Endothelial cell of umbilical vein (primary cell): ENCODE data around the gene POLR2H. TPM values are rescaled to one million over a fixed set of nuclear protein-coding genes. Genes with fewer than 3 reads are reported as not detected.

Source experiments
- BruUV-seq: library from RNA; stranded (reverse); fragments of 400-500 nt; replicated peaks from 2 replicates; lab custom pipeline; 2021; lab: Mats Ljungman, UMichigan
- CTCF ChIA-PET: fragments of 300-600, 350-600 bp; sonication (Branson Sonifier 250); formaldehyde crosslinking; loops from one replicate; lab custom pipeline; 2021; ENCODE audit warnings: antibody characterized with exemption, inconsistent platforms; lab: Charles Lee
- POLR2A ChIA-PET: fragments of 300-600, 350-600 bp; sonication (Branson Sonifier 250); formaldehyde crosslinking; loops from one replicate; lab custom pipeline; 2021; ENCODE audit warnings: antibody characterized with exemption, inconsistent platforms; lab: Charles Lee
- DNase-seq: peaks from one replicate; pipeline ENCODE4 v3.0.0-alpha.2; 2011; ENCODE audit warnings: low read depth, low spot score
- FAIRE-seq: peaks from 2 replicates; lab custom pipeline; 2011; peaks lifted over from hg19 to GRCh38; lab: Jason Lieb, UNC
- H2AFZ ChIP-seq: 2 replicates; pipeline ENCODE4 v1.6.0; 2012; ENCODE audit warnings: low read depth, low read length, control low read depth, inconsistent platforms
- H3K27ac ChIP-seq: 2 replicates; pipeline ENCODE4 v1.5.1; 2011; ENCODE audit warnings: low read depth, mild to moderate bottlenecking, control low read depth, low read length, moderate library complexity; ENCODE audit not compliant: insufficient read depth
- H3K27me3 ChIP-seq, 2 experiments: 2 replicates each; pipeline versions ENCODE4 v1.6.0 to v1.6.1; 2011; ENCODE audit warnings: low read length in 2 of 2, mixed read lengths in 1 of 2; ENCODE audit not compliant: control insufficient read depth in 2 of 2, insufficient read depth in 2 of 2
- H3K36me3 ChIP-seq, 2 experiments: 2 replicates in 1 of 2; 3 replicates in 1 of 2; pipeline ENCODE4 v1.5.1; 2011; ENCODE audit warnings: low read length in 2 of 2, mild to moderate bottlenecking in 1 of 2, moderate library complexity in 1 of 2; ENCODE audit not compliant: control insufficient read depth in 2 of 2, insufficient read depth in 2 of 2; ENCODE audit errors: extremely low read depth in 1 of 2
- H3K4me1 ChIP-seq: 3 replicates; pipeline ENCODE4 v1.5.1; 2011; ENCODE audit warnings: mild to moderate bottlenecking, low read length; ENCODE audit not compliant: control insufficient read depth, insufficient read depth; ENCODE audit errors: extremely low read depth
- H3K4me2 ChIP-seq: 2 replicates; pipeline ENCODE4 v1.6.1; 2011; ENCODE audit warnings: low read length, control low read depth, mixed read lengths; ENCODE audit not compliant: insufficient read depth
- H3K4me3 ChIP-seq, 3 experiments: fragments of 200-600 bp in 1 of 3; sonication (generic), shearing (Covaris generic) in 1 of 3; replicated peaks in 1 of 3; 2 replicates each; pipeline ENCODE4 v1.5.1; 2011 to 2016; ENCODE audit warnings: control low read depth in 3 of 3, low read length in 3 of 3, mild to moderate bottlenecking in 2 of 3, inconsistent platforms in 1 of 3, low read depth in 1 of 3, moderate library complexity in 1 of 3; ENCODE audit not compliant: insufficient read depth in 1 of 3
- H3K79me2 ChIP-seq: 2 replicates; pipeline ENCODE4 v1.6.0; 2012; ENCODE audit warnings: low read length, inconsistent platforms; ENCODE audit not compliant: control insufficient read depth, insufficient read depth
- H3K9ac ChIP-seq: replicated peaks from 2 replicates; pipeline ENCODE3; 2011; ENCODE audit warnings: low read length, control low read depth; ENCODE audit not compliant: insufficient read depth; ENCODE audit errors: extremely low read depth
- H3K9me1 ChIP-seq: replicated peaks from 3 replicates; pipeline ENCODE4 v1.6.0; 2011; ENCODE audit warnings: mild to moderate bottlenecking, low read length; ENCODE audit not compliant: control insufficient read depth, insufficient read depth; ENCODE audit errors: extremely low read depth
- H3K9me3 ChIP-seq: replicated peaks from 2 replicates; pipeline ENCODE4 v1.5.1; 2012; ENCODE audit warnings: low read length, inconsistent platforms; ENCODE audit not compliant: control insufficient read depth, insufficient read depth
- H4K20me1 ChIP-seq: replicated peaks from 2 replicates; pipeline ENCODE3; 2011; ENCODE audit warnings: mild to moderate bottlenecking, low read length; ENCODE audit not compliant: control insufficient read depth, insufficient read depth; ENCODE audit errors: extremely low read depth
- EZH2 ChIP-seq: IDR thresholded peaks from 2 replicates; pipeline ENCODE4 v1.6.1; 2012; ENCODE audit warnings: borderline replicate concordance, low read depth, mild to moderate bottlenecking, moderate library complexity, low read length, inconsistent platforms; ENCODE audit not compliant: severe bottlenecking
- FOS ChIP-seq: IDR thresholded peaks from 2 replicates; pipeline ENCODE4 v1.6.1; 2011; ENCODE audit warnings: mild to moderate bottlenecking, low read length, moderate library complexity, borderline replicate concordance; ENCODE audit not compliant: insufficient read depth
- GATA2 ChIP-seq: IDR thresholded peaks from 2 replicates; pipeline ENCODE4 v1.7.0; 2011; ENCODE audit warnings: low read depth, mild to moderate bottlenecking, moderate library complexity, mixed read lengths, low read length; ENCODE audit not compliant: insufficient read length, insufficient read depth
- JUN ChIP-seq: IDR thresholded peaks from 2 replicates; pipeline ENCODE4 v1.6.1; 2011; ENCODE audit warnings: borderline replicate concordance, low read depth; ENCODE audit not compliant: insufficient read length, insufficient read depth
- MAX ChIP-seq: IDR thresholded peaks from 2 replicates; pipeline ENCODE4 v1.6.1; 2011; ENCODE audit not compliant: insufficient read depth, insufficient read length
- MYC ChIP-seq: IDR thresholded peaks from one replicate; pipeline ENCODE4 v1.6.1; 2011; ENCODE audit warnings: mild to moderate bottlenecking, low read depth, low read length
- POLR2A ChIP-seq: IDR thresholded peaks from 2 replicates; pipeline ENCODE4 v1.6.1; 2012; ENCODE audit warnings: low read depth, mild to moderate bottlenecking, control low read depth, low read length
- POLR2AphosphoS5 ChIP-seq: IDR thresholded peaks from 2 replicates; pipeline ENCODE4 v1.6.1; 2012; ENCODE audit warnings: low read depth, mild to moderate bottlenecking, control low read depth, low read length, moderate library complexity; ENCODE audit not compliant: insufficient read depth
- dilution Hi-C: fragments of 300-500 bp; cut with MboI; formaldehyde crosslinking; loops from one replicate; pipeline ENCODE4 v1.15.0; 2019; ENCODE audit warnings: low sequenced_read_pairs; ENCODE audit not compliant: extremely low pct_ligation_motif_present
- intact Hi-C: fragments of 100-400 bp; cut with micrococcal nuclease; formaldehyde crosslinking; loops from one replicate; pipeline ENCODE4 v1.10.0; 2022
- polyA plus RNA-seq, 4 experiments: library from polyadenylated mRNA; depleted of rRNA in 3 of 4; stranded (reverse) in 3 of 4; unstranded in 1 of 4; fragments of >200 nt; gene quantifications; 2 replicates each; pipeline versions ENCODE4 v1.2.1 to v1.2.3, GENCODE V29; 2011 to 2012; ENCODE audit warnings: missing spikeins in 1 of 4
- total RNA-seq: library from RNA; stranded (reverse); gene quantifications from 2 replicates; pipeline ENCODE4 v1.2.3, GENCODE V29; 2021
- TF ChIP-seq, protein P1 (sequence below), 2 donors: IDR thresholded peaks; 1 replicate in 1 of 2; 2 replicates in 1 of 2; pipeline ENCODE4 v1.5.1; 2011; ENCODE audit warnings: low read length in 2 of 2, mild to moderate bottlenecking in 2 of 2, moderate library complexity in 2 of 2, control low read depth in 1 of 2, inconsistent platforms in 1 of 2, low read depth in 1 of 2; ENCODE audit not compliant: insufficient read depth in 1 of 2; ENCODE audit errors: extremely low read depth in 1 of 2

The POLR2H gene
- total and polyA plus RNA-seq, 2 donors (not counting 3 experiments of a cell fraction or from before 2014, with no cell fraction given) = 89.0 to 276 TPM

- H4K20me1 ChIP-seq = no peaks in the 10 kb centered on the region
- no peaks in the 10 kb centered on the region for H3K79me2 ChIP-seq
- no peak overlapping the region for H2AFZ ChIP-seq
- POLR2A ChIA-PET = no interaction called here
- H3K9ac ChIP-seq = no peak overlapping the region
- FAIRE-seq (no peak), DNase-seq (no peak)
- CTCF ChIA-PET = interaction anchor here (1.0 to 1.4 kb wide), 2 partner anchors 9 to 24 kb away, joined by 3 to 5 read pairs; no protein-coding TSS in a partner anchor
- peaks cover 6 to 22% of the 10 kb centered on the region in 2 experiments for H3K36me3 ChIP-seq
- intact Hi-C loops (no loop called here), dilution Hi-C loops (no loop called here)
- H3K9me1 ChIP-seq = no peaks in the 10 kb centered on the region
- TF ChIP-seq FOS = no peak
- no peaks in the 10 kb centered on the region for H3K9me3 ChIP-seq
- no peak overlapping the region for H3K27ac ChIP-seq
- no peaks in the 10 kb centered on the region for H3K4me1 ChIP-seq
- no peaks in the 10 kb centered on the region for H3K27me3 ChIP-seq
- H3K4me2 ChIP-seq = no peak overlapping the region
- BruUV-seq = no TSS peak
- no peak overlapping the region for H3K4me3 ChIP-seq
These were observed 14.0 kb upstream of the POLR2H start for GRCh38 chr3:184347321-184348056.

GRCh38 chr3:184348057-184348382 lies 13.5 kb upstream of the POLR2H start:
- H3K27ac ChIP-seq = no peak overlapping the region
- H2AFZ ChIP-seq = no peak overlapping the region
- H3K9me1 ChIP-seq = no peaks in the 10 kb centered on the region
- no peaks in the 10 kb centered on the region for H3K27me3 ChIP-seq
- TF ChIP-seq JUN (no peak), EZH2 (no peak), POLR2AphosphoS5 (no peak), MAX (no peak), POLR2A (no peak), GATA2 (no peak), FOS (no peak), MYC (no peak)
- TF ChIP-seq, protein P1, sequence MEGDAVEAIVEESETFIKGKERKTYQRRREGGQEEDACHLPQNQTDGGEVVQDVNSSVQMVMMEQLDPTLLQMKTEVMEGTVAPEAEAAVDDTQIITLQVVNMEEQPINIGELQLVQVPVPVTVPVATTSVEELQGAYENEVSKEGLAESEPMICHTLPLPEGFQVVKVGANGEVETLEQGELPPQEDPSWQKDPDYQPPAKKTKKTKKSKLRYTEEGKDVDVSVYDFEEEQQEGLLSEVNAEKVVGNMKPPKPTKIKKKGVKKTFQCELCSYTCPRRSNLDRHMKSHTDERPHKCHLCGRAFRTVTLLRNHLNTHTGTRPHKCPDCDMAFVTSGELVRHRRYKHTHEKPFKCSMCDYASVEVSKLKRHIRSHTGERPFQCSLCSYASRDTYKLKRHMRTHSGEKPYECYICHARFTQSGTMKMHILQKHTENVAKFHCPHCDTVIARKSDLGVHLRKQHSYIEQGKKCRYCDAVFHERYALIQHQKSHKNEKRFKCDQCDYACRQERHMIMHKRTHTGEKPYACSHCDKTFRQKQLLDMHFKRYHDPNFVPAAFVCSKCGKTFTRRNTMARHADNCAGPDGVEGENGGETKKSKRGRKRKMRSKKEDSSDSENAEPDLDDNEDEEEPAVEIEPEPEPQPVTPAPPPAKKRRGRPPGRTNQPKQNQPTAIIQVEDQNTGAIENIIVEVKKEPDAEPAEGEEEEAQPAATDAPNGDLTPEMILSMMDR (IDR thresholded peaks at IDR 0.05; ENCODE audit: extremely low read depth in 1 of 2, insufficient read depth in 1 of 2, low read depth in 1 of 2, low read length in 2 of 2) = no peak
- no peak overlapping the region for H3K4me3 ChIP-seq
- no peaks in the 10 kb centered on the region for H4K20me1 ChIP-seq
- H3K36me3 ChIP-seq = peaks cover 6 to 16% of the 10 kb centered on the region in 2 experiments
- intact Hi-C loops = no loop called here
- no peak overlapping the region for H3K4me2 ChIP-seq
- POLR2A ChIA-PET = no interaction called here
- CTCF ChIA-PET = interaction anchor here (1.0 to 1.4 kb wide), 2 partner anchors 8 to 23 kb away, joined by 3 to 5 read pairs; no protein-coding TSS in a partner anchor
- no peaks in the 10 kb centered on the region for H3K4me1 ChIP-seq
- H3K79me2 ChIP-seq = no peaks in the 10 kb centered on the region
- no peak for FAIRE-seq
- no peaks in the 10 kb centered on the region for H3K9me3 ChIP-seq
- dilution Hi-C loops = no loop called here
- BruUV-seq = no TSS peak
- no peak for DNase-seq
- no peak overlapping the region for H3K9ac ChIP-seq
